GM21526 (cell line): Measurements from ENCODE around the gene E2F3.

Experiments used
- ATAC-seq: cut with Tn5 transposase; IDR thresholded peaks from one replicate; pipeline ENCODE4 v1.9.1; 2021; ENCODE audit warnings: moderate library complexity; ENCODE audit not compliant: unreplicated experiment, low FRiP score

Gene E2F3

GRCh38 chr6:20402092-20402341 is 338 bp downstream of the E2F3 start:
- ATAC-seq: no peak

- no peak for ATAC-seq
Observed at GRCh38 chr6:20402342-20403069, 827 bp downstream of the E2F3 start.

- peak; percentile 47 for ATAC-seq
Observed at GRCh38 chr6:20403070-20403765, 1.5 kb downstream of the E2F3 start.

- no peak for ATAC-seq
Observed at GRCh38 chr6:20403766-20404640, 2.3 kb downstream of the E2F3 start.

GRCh38 chr6:20404641-20405032 is 3.0 kb downstream of the E2F3 start:
- ATAC-seq: peak; percentile 32

- no peak for ATAC-seq
Observed at GRCh38 chr6:20408851-20409250, 7.2 kb downstream of the E2F3 start.

GRCh38 chr6:20409427-20409971 is 7.8 kb downstream of the E2F3 start:
- ATAC-seq: peak; percentile 90

GRCh38 chr6:20411544-20411943 is 9.9 kb downstream of the E2F3 start:
- ATAC-seq: no peak

GRCh38 chr6:20411953-20412681 is 10.4 kb downstream of the E2F3 start:
- no peak for ATAC-seq

GRCh38 chr6:20412682-20413073 is 11.0 kb downstream of the E2F3 start:
- ATAC-seq: no peak

GRCh38 chr6:20413826-20414225 is 12.1 kb downstream of the E2F3 start:
- no peak for ATAC-seq

- no peak for ATAC-seq
Observed at GRCh38 chr6:20414711-20415110, 13.0 kb downstream of the E2F3 start.

GRCh38 chr6:20415304-20415703 is 13.6 kb downstream of the E2F3 start:
- no peak for ATAC-seq

- ATAC-seq: no peak
Observed at GRCh38 chr6:20415712-20416454, 14.2 kb downstream of the E2F3 start.

GRCh38 chr6:20416567-20417345 is 15.1 kb downstream of the E2F3 start:
- no peak for ATAC-seq

GRCh38 chr6:20417819-20418218 is 16.1 kb downstream of the E2F3 start:
- no peak for ATAC-seq

- ATAC-seq: no peak
Observed at GRCh38 chr6:20426177-20427082, 24.8 kb downstream of the E2F3 start.

- ATAC-seq: peak; percentile 90
Observed at GRCh38 chr6:20427856-20428255, 26.2 kb downstream of the E2F3 start.
